Stimulated activated naive B cell treated with anti-CD40 and anti-IgM and Interleukin-4, amounts not matched to agents 10 μg/mL and 1 μg/mL and 100 μg/mL, for 72 hours (primary cell): ENCODE data around the gene ROCK2.
"Not testable (repeated sequence)": the region's sequence is repeated elsewhere in the genome, so short reads cannot be mapped to it uniquely, and the experiment has no call there.

Experiments used
- ATAC-seq, 2 donors: fragments of 150-1000 bp; cut with Tn5 transposase; replicated peaks; 2 replicates each; pipeline ENCODE4 v1.10.0; 2021; ENCODE audit warnings: moderate library complexity in 1 of 2
- DNase-seq: peaks from one replicate; pipeline ENCODE4 v3.0.0; 2021
- H3K27ac Mint-ChIP-seq: one replicate; pipeline ENCODE4 v1.8.0; 2022; ENCODE audit warnings: mild to moderate bottlenecking, mixed read lengths
- H3K27me3 Mint-ChIP-seq, 2 donors: one replicate each; pipeline ENCODE4 v1.8.0; 2022; ENCODE audit warnings: mixed read lengths in 2 of 2
- H3K36me3 Mint-ChIP-seq, 2 donors: one replicate each; pipeline ENCODE4 v1.8.0; 2022; ENCODE audit warnings: mixed read lengths in 2 of 2, mild to moderate bottlenecking in 1 of 2
- H3K4me1 Mint-ChIP-seq, 2 donors: one replicate each; pipeline ENCODE4 v1.8.0; 2022; ENCODE audit warnings: mixed read lengths in 2 of 2, mild to moderate bottlenecking in 1 of 2
- H3K4me3 Mint-ChIP-seq, 2 donors: one replicate each; pipeline ENCODE4 v1.8.0; 2022; ENCODE audit warnings: mild to moderate bottlenecking in 2 of 2, mixed read lengths in 2 of 2, moderate library complexity in 1 of 2
- H3K9me3 Mint-ChIP-seq, 2 donors: one replicate each; pipeline ENCODE4 v1.8.0; 2022; ENCODE audit warnings: mixed read lengths in 2 of 2, mild to moderate bottlenecking in 1 of 2

ROCK2 gene

GRCh38 chr2:11244091-11244826 is 100.2 kb downstream of the ROCK2 start:
- ATAC-seq (no peak), DNase-seq (no peak)
- Mint-ChIP-seq H3K27ac (no peak overlapping the region), H3K4me1 (peaks cover 4 to 17% of the 10 kb centered on the region in 2 donors), H3K4me3 (no peak overlapping the region), H3K36me3 (peaks cover 8 to 21% of the 10 kb centered on the region in 2 donors), H3K9me3 (no peaks in the 10 kb centered on the region), H3K27me3 (no peaks in the 10 kb centered on the region)

DNA sequence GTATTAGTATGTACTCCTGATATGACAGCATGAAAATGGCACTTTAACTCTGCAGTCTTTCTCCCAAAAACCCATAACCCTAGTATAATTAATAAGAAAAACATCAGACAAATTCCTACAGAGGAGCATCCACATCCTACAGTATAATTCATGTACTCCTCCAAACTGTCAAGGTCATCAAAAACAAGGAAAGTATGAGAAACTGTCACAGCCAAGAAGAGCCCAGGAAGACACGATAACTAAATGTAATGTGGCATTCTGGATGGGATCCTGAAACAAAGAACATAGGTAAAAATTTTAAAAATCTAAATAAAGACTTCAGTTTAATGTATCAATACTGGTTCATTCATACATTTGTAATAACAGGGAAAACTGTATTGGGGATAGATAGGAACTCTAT is 100.9 kb downstream of the ROCK2 start:
- no peaks in the 10 kb centered on the region for H3K27me3 Mint-ChIP-seq
- no peak overlapping the region for H3K4me3 Mint-ChIP-seq
- H3K4me1 Mint-ChIP-seq = peaks cover 4 to 20% of the 10 kb centered on the region in 2 donors
- no peaks in the 10 kb centered on the region for H3K9me3 Mint-ChIP-seq
- ATAC-seq (no peak), DNase-seq (no peak)
- no peak overlapping the region for H3K27ac Mint-ChIP-seq
- peaks cover 8 to 21% of the 10 kb centered on the region in 2 donors for H3K36me3 Mint-ChIP-seq

DNA sequence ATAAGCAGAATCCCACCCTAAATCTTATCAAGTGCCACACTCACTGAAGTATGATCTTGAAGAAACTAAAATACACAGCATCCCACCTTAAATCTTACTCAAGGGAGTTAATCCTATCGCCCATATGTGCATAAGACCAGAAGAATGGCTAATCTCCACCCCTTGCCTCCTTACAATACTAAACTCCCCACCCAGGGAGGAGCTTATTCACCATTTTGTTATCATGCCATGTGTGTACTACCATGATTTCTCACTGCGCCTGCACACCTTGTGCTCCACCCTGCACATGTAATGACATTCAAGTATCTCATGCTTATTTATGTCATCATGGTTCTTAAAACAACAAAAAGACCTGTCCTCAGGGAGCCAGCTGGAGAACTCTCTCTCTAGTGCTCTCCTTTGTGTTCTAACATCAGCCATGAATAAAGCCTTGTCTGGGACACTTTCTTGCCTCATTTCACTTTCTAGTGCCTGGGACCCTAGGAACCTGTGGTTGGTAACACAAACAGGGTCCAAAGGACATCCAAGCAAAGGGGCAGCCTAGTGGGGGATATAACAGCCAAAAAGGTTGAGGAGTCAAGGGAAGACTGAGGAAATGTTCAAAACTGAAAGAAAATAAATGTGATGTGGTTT is 101.8 kb downstream of the ROCK2 start:
- ATAC-seq (no peak), DNase-seq (no peak)
- H3K36me3 Mint-ChIP-seq = peaks cover 6 to 23% of the 10 kb centered on the region in 2 donors
- H3K27ac Mint-ChIP-seq = no peak overlapping the region
- H3K4me3 Mint-ChIP-seq = no peak overlapping the region
- no peaks in the 10 kb centered on the region for H3K9me3 Mint-ChIP-seq
- peaks cover 4 to 26% of the 10 kb centered on the region in 2 donors for H3K4me1 Mint-ChIP-seq
- no peaks in the 10 kb centered on the region for H3K27me3 Mint-ChIP-seq

DNA sequence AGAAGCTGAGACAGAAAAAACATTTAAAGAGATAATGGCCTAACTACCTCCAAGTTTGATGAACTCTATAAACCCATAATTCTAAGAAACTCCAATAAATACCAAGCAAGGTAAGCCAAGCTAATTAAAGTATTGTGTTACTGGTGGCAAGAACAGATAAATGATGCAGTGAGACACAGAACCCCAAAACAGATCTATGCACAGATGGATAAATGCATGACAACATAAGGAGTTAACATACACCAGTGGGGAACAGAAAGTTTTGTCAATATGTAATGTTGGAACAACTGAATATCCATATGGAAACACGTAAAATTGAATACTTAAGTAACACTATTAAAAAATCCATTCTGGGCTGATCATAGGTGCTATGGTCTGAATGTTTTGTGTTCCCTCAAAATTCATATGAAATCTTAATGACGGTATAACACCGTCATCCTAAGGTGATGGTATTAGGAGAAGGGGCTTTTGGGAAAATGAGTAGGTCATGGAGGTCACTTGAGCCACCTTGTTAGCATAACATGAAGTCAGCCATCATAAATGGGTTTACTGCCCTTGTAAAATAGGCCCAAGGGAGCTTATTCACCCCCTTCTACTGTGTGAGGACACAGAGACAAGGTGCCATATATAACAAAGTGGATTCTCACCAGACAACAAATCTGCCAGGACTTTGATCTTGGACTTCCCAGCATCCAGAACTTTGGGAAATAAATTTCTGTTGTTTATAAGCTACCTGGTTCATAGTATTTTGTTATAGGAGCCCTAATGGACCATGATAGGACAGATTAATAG is 102.8 kb downstream of the ROCK2 start:
- Mint-ChIP-seq H3K4me1 (peaks cover 4 to 28% of the 10 kb centered on the region in 2 donors), H3K36me3 (peaks cover 2 to 18% of the 10 kb centered on the region in 2 donors), H3K27ac (no peak overlapping the region), H3K4me3 (no peak overlapping the region), H3K9me3 (no peaks in the 10 kb centered on the region), H3K27me3 (no peaks in the 10 kb centered on the region)
- DNase-seq = no peak
- no peak for ATAC-seq

DNA sequence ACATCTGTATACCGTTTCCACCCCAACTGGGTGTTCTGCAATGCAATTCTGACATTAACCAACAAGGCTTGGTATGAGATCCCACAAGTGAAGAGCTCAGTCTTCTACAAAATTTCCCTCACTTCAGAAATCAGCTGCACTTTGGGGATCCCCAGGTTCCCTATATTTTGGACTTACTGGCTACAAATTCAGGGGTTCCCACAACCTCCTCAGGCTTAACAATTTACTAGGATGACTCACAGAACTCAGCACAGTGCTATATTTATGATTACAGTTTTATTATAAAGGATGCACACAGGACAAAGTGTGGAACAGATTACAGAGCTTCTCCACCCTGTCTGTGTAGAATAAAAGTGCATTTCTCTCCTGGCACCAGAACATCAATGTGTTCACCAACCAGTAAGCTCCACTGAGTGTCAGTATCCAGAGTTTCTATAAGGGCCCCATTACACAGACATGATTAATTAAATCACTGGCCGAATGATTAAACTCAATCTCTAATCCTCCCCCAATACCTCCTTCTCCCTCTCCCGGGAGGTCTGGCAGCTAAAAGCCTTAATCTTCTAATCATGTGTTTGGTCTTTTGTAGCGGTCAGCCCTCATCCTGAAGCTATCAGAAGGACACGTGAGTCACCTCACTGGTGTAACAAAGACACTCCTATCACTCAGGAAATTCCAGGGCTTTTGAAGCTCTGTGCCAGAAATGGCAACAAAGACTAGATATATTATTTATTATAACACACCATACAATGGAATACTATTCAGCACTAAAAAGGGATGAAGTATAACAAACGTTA is 104.6 kb downstream of the ROCK2 start:
- Mint-ChIP-seq H3K4me1 (peaks cover 9 to 33% of the 10 kb centered on the region in 2 donors), H3K9me3 (no peaks in the 10 kb centered on the region), H3K4me3 (no peak overlapping the region), H3K27ac (no peak overlapping the region), H3K36me3 (peaks cover 2 to 21% of the 10 kb centered on the region in 2 donors), H3K27me3 (no peaks in the 10 kb centered on the region)
- ATAC-seq = peak; percentile 25 to 57
- no peak for DNase-seq

- Mint-ChIP-seq H3K27ac (no peak overlapping the region), H3K9me3 (no peaks in the 10 kb centered on the region)
- peak in 1 of 2 donors; percentile 36 for ATAC-seq
These were observed 105.3 kb downstream of the ROCK2 start for GRCh38 chr2:11239147-11239546.

DNA sequence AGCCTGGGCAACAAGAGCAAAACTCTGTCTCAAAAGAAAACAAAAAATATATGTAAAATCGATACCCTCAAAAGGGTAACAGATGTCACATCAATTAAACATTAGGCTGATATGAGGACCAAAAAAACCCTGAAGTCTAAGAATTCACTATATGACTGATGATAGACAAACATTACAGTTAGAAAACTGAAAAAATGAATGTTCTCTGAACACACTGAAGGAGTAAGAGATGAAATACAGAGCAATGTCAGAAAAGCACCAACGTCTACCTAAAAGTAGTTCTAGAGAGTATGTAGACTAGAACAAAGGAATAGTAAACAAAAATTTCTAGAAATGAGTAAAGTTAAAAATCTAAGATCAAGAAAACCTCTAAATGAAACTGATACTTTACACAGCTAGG is 107.3 kb downstream of the ROCK2 start:
- no peak overlapping the region for H3K27ac Mint-ChIP-seq
- H3K36me3 Mint-ChIP-seq = peaks cover 0 to 13% of the 10 kb centered on the region in 2 donors
- ATAC-seq = no peak

More at GRCh38 chr2:11239147-11239546, 105.3 kb downstream of the ROCK2 start:
- peaks cover 9 to 33% of the 10 kb centered on the region in 2 donors for H3K4me1 Mint-ChIP-seq
- H3K36me3 Mint-ChIP-seq = peaks cover 2 to 21% of the 10 kb centered on the region in 2 donors
- H3K4me3 Mint-ChIP-seq = no peak overlapping the region
- no peaks in the 10 kb centered on the region for H3K27me3 Mint-ChIP-seq
- no peak for DNase-seq

GRCh38 chr2:11236335-11236734 is 108.1 kb downstream of the ROCK2 start:
- Mint-ChIP-seq H3K27me3 (no peaks in the 10 kb centered on the region), H3K9me3 (no peaks in the 10 kb centered on the region), H3K4me3 (no peak overlapping the region), H3K4me1 (peaks cover 9 to 32% of the 10 kb centered on the region in 2 donors), H3K27ac (peak overlapping the region; percentile 14), H3K36me3 (peaks cover 0 to 13% of the 10 kb centered on the region in 2 donors)
- ATAC-seq (no peak), DNase-seq (no peak)

More for the DNA sequence above, 107.3 kb downstream of the ROCK2 start:
- Mint-ChIP-seq H3K27me3 (no peaks in the 10 kb centered on the region), H3K9me3 (no peaks in the 10 kb centered on the region), H3K4me1 (peaks cover 9 to 33% of the 10 kb centered on the region in 2 donors), H3K4me3 (no peak overlapping the region)
- DNase-seq = no peak

GRCh38 chr2:11235583-11235982 is 108.9 kb downstream of the ROCK2 start:
- DNase-seq (no peak), ATAC-seq (no peak)
- Mint-ChIP-seq H3K4me3 (no peak overlapping the region), H3K27me3 (no peaks in the 10 kb centered on the region), H3K9me3 (no peaks in the 10 kb centered on the region), H3K36me3 (peaks cover 0 to 13% of the 10 kb centered on the region in 2 donors), H3K27ac (no peak overlapping the region), H3K4me1 (peaks cover 9 to 27% of the 10 kb centered on the region in 2 donors)

DNA sequence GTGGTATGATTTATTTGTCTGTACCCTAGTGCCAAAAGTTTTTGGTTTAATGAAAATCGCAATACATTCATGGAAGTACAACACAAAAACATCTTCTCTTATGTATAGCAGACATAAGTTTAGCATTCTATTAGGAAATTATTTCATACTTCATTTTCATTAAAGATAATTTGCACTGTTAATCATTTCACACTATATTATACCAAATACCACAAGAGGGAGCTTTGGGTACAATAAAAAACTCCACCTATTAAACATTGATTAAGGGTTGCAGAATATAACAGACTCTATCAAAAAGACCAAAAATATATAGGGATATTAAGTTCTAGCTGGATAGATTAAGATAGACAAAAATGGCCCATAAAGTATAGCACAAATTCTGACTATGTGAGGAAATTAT is 110.1 kb downstream of the ROCK2 start:
- Mint-ChIP-seq H3K4me3 (no peak overlapping the region), H3K27ac (no peak overlapping the region), H3K4me1 (peaks cover 6 to 17% of the 10 kb centered on the region in 2 donors), H3K27me3 (no peaks in the 10 kb centered on the region), H3K36me3 (peaks cover 0 to 13% of the 10 kb centered on the region in 2 donors), H3K9me3 (no peaks in the 10 kb centered on the region)
- DNase-seq = no peak
- ATAC-seq = no peak

- H3K9me3 Mint-ChIP-seq = not testable (repeated sequence)
These were observed 113.2 kb downstream of the ROCK2 start for GRCh38 chr2:11231193-11231592.

DNA sequence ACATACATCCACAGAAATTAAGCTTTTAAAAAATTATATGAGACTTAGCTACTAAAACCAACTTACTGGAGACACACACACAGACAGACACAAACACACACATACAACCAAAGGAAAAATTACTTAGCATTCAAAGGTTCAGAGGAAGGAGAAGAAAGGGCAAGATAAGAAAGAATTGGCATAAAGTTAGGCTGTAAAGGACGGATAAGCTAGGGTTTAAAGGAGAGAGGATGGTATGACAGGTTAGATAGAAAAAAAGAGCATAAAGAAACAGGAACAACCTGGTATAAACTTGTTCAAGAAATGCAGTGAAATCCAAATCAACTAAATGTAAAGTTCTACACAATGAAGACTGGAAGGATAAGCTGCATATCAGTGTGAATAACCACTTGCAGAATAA is 115.7 kb downstream of the ROCK2 start:
- Mint-ChIP-seq H3K4me1 (peaks cover 9% of the 10 kb centered on the region in 2 donors), H3K27me3 (no peaks in the 10 kb centered on the region), H3K4me3 (no peak overlapping the region), H3K27ac (no peak overlapping the region), H3K36me3 (peaks cover 9 to 21% of the 10 kb centered on the region in 2 donors), H3K9me3 (peaks cover 0 to 4% of the 10 kb centered on the region in 2 donors)
- no peak for DNase-seq
- no peak for ATAC-seq

More at GRCh38 chr2:11231193-11231592, 113.2 kb downstream of the ROCK2 start:
- not testable (repeated sequence) for H3K4me3 Mint-ChIP-seq, H3K4me1 Mint-ChIP-seq, H3K27me3 Mint-ChIP-seq, DNase-seq, ATAC-seq, H3K27ac Mint-ChIP-seq, H3K36me3 Mint-ChIP-seq

DNA sequence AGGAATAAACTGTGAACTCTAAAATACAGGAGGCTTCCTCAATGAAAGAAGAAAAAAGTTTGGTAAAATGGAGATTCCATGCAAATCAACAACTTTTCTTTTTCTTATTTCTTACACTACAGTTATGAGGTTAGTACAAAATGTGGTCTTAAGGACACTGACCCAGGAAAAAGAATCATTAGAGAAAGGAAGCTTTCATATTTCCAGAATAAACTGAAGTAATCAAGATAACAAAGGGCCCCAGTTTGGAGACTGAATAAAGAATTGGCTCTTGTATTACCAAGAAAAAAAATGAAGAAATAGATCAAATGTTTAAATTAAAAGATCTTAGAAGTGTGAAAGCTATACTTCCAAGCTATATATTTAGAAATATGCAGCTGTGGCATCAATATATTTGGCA is 116.8 kb downstream of the ROCK2 start:
- no peak for DNase-seq
- H3K36me3 Mint-ChIP-seq = peaks cover 11 to 29% of the 10 kb centered on the region in 2 donors
- H3K4me1 Mint-ChIP-seq = peaks cover 9% of the 10 kb centered on the region in 2 donors
- H3K9me3 Mint-ChIP-seq = peaks cover 0 to 4% of the 10 kb centered on the region in 2 donors
- no peak for ATAC-seq
- H3K27me3 Mint-ChIP-seq = no peaks in the 10 kb centered on the region
- H3K27ac Mint-ChIP-seq = no peak overlapping the region
- no peak overlapping the region for H3K4me3 Mint-ChIP-seq

- H3K27me3 Mint-ChIP-seq = no peaks in the 10 kb centered on the region
- ATAC-seq (peak; percentile 99 to 100), DNase-seq (no peak)
- H3K4me1 Mint-ChIP-seq = peaks cover 9% of the 10 kb centered on the region in 2 donors
- H3K4me3 Mint-ChIP-seq = no peak overlapping the region
- H3K9me3 Mint-ChIP-seq = peaks cover 0 to 4% of the 10 kb centered on the region in 2 donors
- peak overlapping the region; percentile 25 for H3K27ac Mint-ChIP-seq
- peaks cover 17 to 32% of the 10 kb centered on the region in 2 donors for H3K36me3 Mint-ChIP-seq
These were observed 119.5 kb downstream of the ROCK2 start for GRCh38 chr2:11224887-11225286.
